Activated CD8-positive, alpha-beta memory T cell treated with anti-CD3 and anti-CD28 coated beads, Interleukin-2, amount 50 U/mL, for 24 hours (primary cell): ENCODE measurements around the gene TNFAIP8L3.
"Not testable (repeated sequence)": the region's sequence is repeated elsewhere in the genome, so short reads cannot be mapped to it uniquely, and the experiment has no call there.

ENCODE experiments used
- DNase-seq: peaks from one replicate; pipeline ENCODE4 v3.0.0-alpha.2; 2020; ENCODE audit errors: extremely low read depth

The TNFAIP8L3 gene

GRCh38 chr15:51060030-51060673, 34.6 kb downstream of the TNFAIP8L3 start:
- DNase-seq = no peak

GRCh38 chr15:51054535-51054934, 40.2 kb downstream of the TNFAIP8L3 start:
- DNase-seq = no peak

GRCh38 chr15:51053571-51053970, 41.1 kb downstream of the TNFAIP8L3 start:
- no peak for DNase-seq

DNA sequence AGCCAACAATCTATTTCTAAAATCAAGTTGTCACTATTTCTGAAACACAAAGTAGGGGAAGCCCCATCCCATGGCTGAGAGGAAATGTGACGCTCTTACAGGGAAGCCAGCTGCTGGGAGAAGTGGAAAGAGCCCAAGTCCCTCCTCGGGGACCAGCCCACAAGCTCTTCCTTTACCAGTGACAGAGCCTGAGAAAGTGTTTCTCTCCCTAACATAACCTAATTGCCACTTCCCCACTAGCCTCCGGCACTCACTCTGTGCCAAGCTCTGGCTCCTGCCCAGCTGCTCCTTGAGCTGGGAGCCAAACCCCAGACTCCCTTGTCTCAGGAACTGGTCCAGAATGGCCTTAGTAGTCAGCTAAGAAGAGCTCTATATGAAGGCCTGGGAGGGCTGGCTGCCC, 42.9 kb downstream of the TNFAIP8L3 start:
- DNase-seq = no peak

DNA sequence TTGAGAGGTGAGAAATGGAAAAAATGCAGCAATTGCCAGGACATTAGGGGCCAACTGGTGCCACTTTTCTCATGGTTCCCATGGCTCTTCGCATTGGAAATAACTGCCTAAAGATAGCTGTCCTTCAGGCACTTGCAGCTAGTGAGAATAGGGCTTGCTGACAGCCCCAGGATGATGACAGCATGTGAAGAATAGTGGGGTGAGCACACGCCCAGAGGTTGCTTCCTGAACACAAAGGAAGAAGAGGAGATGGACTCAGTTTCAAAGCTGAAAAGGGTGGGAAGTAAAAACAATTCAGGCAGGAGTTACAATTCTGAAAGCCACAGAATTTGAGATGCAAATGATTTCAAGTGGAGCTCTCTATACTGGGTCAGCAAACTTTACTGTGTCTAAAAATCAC, 45.6 kb downstream of the TNFAIP8L3 start:
- DNase-seq = no peak

DNA sequence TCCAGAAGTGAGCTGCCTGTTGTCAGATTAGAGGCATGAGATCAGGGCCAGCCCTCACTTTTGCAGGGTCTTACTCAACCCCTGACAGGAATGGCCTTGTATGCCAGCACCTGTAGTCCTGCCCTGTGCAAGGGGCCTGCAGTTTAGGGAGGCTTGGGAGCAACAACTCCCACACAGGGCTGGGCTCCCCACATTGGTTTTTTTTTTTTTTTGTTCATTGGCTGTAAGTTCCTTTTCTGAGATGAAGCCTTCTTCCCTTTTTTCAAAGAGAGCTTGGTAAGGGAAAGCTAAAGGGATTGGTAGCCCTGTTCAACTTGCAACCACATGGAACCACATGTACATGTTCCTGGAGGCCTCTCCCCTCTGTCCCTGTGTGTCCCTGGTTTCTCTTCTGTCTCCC, 46.4 kb downstream of the TNFAIP8L3 start:
- DNase-seq = no peak

DNA sequence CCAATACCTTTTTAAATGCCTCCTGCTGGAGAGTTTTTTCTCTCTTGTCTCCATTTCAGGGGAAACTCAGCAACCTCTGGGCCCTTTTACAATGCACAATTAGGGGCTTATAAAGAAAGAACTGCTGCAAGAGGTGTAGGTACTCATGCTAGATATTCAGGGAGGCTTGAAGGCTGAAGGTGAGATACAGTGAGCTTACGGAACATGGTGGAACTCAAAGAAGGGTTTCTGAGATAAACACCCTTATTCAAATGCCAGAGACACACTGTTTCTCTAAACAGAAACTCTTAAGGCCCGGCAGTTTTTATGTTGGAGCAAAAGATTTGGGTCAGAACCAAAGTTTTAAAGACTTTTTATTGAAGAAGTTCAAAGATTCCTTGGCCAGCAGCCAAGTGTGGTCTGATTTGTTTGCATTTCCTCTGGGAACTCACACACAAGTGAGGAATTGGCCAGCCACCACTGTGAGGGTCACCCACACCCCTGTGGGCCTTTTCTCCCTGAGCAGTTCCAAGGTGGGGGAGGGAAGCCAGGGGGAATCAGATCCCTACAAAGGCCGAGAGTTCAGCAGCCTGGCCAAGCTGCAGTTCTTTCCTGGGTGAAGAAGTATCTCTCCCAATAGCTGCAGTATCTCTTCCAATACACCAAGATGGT, 47.8 kb downstream of the TNFAIP8L3 start:
- DNase-seq = no peak

- DNase-seq = no peak
Measured at GRCh38 chr15:51046016-51046415, 48.7 kb downstream of the TNFAIP8L3 start.

DNA sequence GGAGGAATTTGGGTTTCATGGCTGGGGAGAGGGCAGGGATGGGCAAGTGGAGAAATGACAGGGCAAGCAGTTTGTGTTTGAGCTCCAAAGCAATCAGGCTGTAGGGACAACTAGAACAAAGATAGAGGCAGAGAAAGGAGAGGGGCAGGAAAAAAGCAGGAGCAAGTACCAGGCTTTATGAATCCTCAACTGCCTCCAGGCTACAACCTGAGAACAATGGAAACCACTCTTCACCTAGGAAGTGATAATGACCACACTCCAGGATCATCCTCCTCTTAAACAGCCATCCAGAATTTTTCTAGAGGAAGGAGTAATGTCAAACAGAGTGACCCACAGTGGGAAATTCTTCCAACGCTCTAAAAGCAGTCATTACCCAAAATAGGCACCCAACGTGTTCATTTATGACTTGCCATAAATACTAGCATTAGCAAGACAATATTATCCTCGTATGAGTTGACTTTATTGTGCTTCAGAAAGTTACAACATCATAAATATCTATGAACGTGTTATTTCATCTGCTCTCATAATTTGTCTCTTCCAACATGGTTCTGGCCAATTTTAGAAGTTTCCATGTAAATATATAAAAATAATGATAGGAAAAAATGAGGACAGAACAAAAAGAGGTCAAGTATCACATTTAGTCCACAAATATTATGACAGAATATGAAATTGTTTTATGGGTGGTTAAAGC, 50.5 kb downstream of the TNFAIP8L3 start:
- DNase-seq = no peak

- no peak for DNase-seq
Measured at GRCh38 chr15:51038974-51039319, 55.8 kb downstream of the TNFAIP8L3 start.

- DNase-seq = no peak
Measured at GRCh38 chr15:51038162-51038973, 56.3 kb downstream of the TNFAIP8L3 start.

GRCh38 chr15:51037474-51037873, 57.2 kb downstream of the TNFAIP8L3 start:
- DNase-seq = not testable (repeated sequence)

GRCh38 chr15:51030649-51031316, 63.9 kb downstream of the TNFAIP8L3 start:
- no peak for DNase-seq

GRCh38 chr15:51025454-51025846, 69.3 kb downstream of the TNFAIP8L3 start:
- no peak for DNase-seq

DNA sequence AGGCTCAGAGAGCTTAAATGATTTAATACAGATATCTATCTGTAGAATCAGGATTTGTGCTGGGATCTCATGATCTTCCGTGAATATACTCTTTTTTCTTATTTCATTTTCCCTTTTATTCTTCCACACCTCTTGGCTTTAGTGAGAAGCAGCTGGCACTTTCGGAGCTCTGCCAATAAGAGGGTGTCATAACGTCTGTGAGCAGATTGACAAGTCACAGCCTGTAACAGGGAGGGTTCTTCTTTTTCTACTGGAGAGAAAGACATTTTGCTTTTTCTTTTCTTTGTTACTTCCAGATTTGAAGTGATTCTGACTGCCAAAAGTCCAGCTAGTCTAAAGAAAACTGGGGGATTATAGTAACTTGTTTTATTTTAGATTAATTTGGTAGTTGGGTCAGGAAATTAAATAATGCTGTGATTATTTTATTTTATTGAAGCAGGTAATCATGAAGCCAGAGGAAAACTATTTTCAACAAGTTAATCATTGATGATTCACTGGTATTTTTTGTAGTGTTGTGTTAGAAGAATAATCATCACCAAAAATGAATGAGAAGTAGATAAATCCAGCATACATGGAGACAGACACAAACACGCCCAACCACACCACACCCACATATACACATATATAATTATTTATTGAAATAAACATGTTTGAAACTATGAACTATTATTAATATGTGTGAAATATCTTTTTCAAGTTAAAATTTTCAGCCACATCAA, 69.8 kb downstream of the TNFAIP8L3 start:
- no peak for DNase-seq

DNA sequence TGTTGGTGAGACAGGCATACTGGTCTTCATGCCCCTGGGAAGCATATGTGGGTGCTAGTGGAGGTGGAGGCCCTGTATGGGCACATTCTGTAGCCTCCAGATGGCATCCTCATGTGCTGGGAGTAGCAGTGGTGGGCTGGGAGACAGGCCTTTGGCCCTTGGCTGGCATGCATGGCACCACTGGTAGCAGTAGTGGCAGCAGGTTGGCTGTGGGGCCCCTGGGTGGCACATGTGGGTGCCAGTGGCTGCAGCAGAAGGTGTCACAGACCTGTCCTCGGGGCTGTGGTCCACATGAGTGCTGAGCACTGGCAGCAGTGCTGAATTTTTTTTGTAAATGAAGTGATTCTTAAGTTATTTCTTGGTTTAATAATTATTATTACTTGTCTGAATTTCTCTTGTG, 71.2 kb downstream of the TNFAIP8L3 start:
- no peak for DNase-seq

GRCh38 chr15:51022206-51022605, 72.5 kb downstream of the TNFAIP8L3 start:
- no peak for DNase-seq

- DNase-seq = no peak
Measured at GRCh38 chr15:51016615-51017014, 78.1 kb downstream of the TNFAIP8L3 start.

DNA sequence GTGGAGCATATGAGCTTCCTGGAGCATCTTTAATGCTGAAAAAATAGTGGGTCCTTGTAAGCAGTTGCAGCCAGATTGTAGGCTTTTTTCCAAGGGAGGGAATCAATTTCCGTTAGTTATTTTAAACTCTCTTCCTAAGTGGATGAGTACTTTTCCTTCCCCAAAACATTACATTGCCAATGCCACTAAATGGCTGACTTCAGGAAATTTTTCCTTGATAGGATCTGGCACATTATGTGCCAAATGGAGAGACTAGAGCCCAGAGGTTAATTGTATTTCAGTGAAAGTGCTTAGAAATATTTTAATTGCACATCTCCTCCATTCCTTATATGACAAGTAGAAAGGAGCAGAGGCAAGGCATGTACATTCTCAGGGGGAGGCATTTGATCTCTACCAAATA, 83.5 kb downstream of the TNFAIP8L3 start:
- DNase-seq = no peak

- DNase-seq = no peak
Measured at GRCh38 chr15:51007131-51007666, 87.5 kb downstream of the TNFAIP8L3 start.
